Adrenal gland (tissue), 12 donors: Measurements from ENCODE around the gene TAF6. TPM values are rescaled to one million over a fixed set of nuclear protein-coding genes. Genes with fewer than 3 reads are reported as not detected.
A peak's percentile ranks its signal among the peaks of the same experiment; 100 is the strongest.

Source experiments
- DNase-seq, 7 donors: peaks; one replicate each; pipeline ENCODE4 v3.0.0-alpha.2; 2019 to 2020
- H3K27ac ChIP-seq, 5 donors: fragments of 200-600 bp; sonication (generic) in 4 of 5; 1 replicate in 3 of 5; 2 replicates in 2 of 5; pipeline versions ENCODE4 v1.5.1 to v1.8.0; 2016 to 2020; ENCODE audit warnings: mild to moderate bottlenecking in 1 of 5
- H3K27me3 ChIP-seq: fragments of 200-600 bp; 2 replicates; pipeline ENCODE4 v1.8.0; 2021
- H3K36me3 ChIP-seq, 2 donors: fragments of 200-600 bp; replicated peaks in 1 of 2; 1 replicate in 1 of 2; 2 replicates in 1 of 2; pipeline versions ENCODE4 v1.5.1 to v1.8.0; 2018 to 2022
- H3K4me1 ChIP-seq, 2 donors: fragments of 200-600 bp; replicated peaks in 1 of 2; 1 replicate in 1 of 2; 2 replicates in 1 of 2; pipeline versions ENCODE4 v1.5.1 to v1.8.0; 2018 to 2021
- H3K4me3 ChIP-seq, 4 donors: fragments of 200-600 bp; sonication (generic) in 3 of 4; one replicate each; pipeline ENCODE4 v1.5.1; 2016 to 2018
- H3K9me3 ChIP-seq, 3 donors: fragments of 200-600 bp; sonication (generic) in 1 of 3; replicated peaks in 1 of 3; 1 replicate in 2 of 3; 2 replicates in 1 of 3; pipeline versions ENCODE4 v1.5.1 to v1.8.0; 2016 to 2021
- CTCF ChIP-seq, 6 experiments: fragments of 450-650 bp in 4 of 6; fragments of 200-600 bp in 2 of 6; sonication (generic) in 1 of 6; IDR thresholded peaks; 1 replicate in 5 of 6; 2 replicates in 1 of 6; pipeline versions ENCODE4 v1.5.1 to v1.8.0; 2016 to 2021; ENCODE audit warnings: antibody characterized with exemption in 6 of 6, mild to moderate bottlenecking in 2 of 6, moderate library complexity in 1 of 6
- POLR2A ChIP-seq, 2 donors: fragments of 450-650 bp; IDR thresholded peaks; one replicate each; pipeline ENCODE4 v1.6.1; 2017; ENCODE audit warnings: antibody characterized with exemption in 2 of 2, mild to moderate bottlenecking in 2 of 2, moderate library complexity in 1 of 2
- WGBS, 4 donors: extraction: QIAGEN DNeasy Blood & Tissue Kit in 2 of 4; methylation state at CpG; one replicate each; pipeline versions ENCODE4 v1.1.5 to v1.1.7; 2013 to 2017; 5-methylcytosine and 5-hydroxymethylcytosine counted together
- intact Hi-C, 2 donors: fragments of 100-400 bp; cut with DNase I; formaldehyde crosslinking; loops; one replicate each; pipeline versions ENCODE4 v1.14.1 to v1.15.0; 2022 to 2023
- polyA plus RNA-seq, 3 donors: library from polyadenylated mRNA; stranded (reverse); fragments of 200-250 nt in 2 of 3; fragments of 350-450 nt in 1 of 3; fragmentation: Illumina TruSeq in 1 of 3; extraction: RNeasy Lipid Tissue Mini Kit (QIAGEN cat#74804) in 1 of 3; gene quantifications; one replicate each; pipeline ENCODE4 v1.2.3, GENCODE V29; 2013 to 2014
- total RNA-seq, 9 donors: library from RNA; depleted of rRNA in 4 of 9; stranded (reverse); fragments of >200 nt in 4 of 9; fragments of 120-200 nt in 1 of 9; fragmentation: NEBNext Ultra II Directional in 1 of 9; extraction: Animal tissue kit (Norgen Biotek cat#: 25700) in 1 of 9; gene quantifications; one replicate each; pipeline versions ENCODE4 v1.1.0 to v1.2.4, GENCODE V29; 2013 to 2023
- donor health status: healthy with polysubstance abuse.
- donor health status: Bipolar disorder and iron deficiency.
- donor health status: DM: yes; HTN: yes; CAD: no.
- donor health status: DM: no; HTN: no; CAD: no.
- donor health status: DM: no; HTN: no; CAD: no.
- donor health status: DM: yes; HTN: yes; CAD: no.

TAF6 gene
- total and polyA plus RNA-seq, 12 donors, result 16.0 to 141 (median 68.7) TPM

GRCh38 chr7:100100420-100101015 lies 18.6 kb downstream of the TAF6 start:
- no peak for TF ChIP-seq CTCF (IDR thresholded peaks at IDR 0.05)
- TF ChIP-seq POLR2A (IDR thresholded peaks at IDR 0.05), result no peak
- WGBS, 4 donors, result 0 to 1% (median 0%) methylated on average over 22 to 61 of the region's 61 CpGs
- H3K4me1 ChIP-seq, result peaks cover 13 to 14% of the 10 kb centered on the region in 2 donors
- H3K4me3 ChIP-seq, result peak overlapping the region; percentile 61 to 89 (median 72)
- peak overlapping the region; percentile 53 to 87 (median 77) for H3K27ac ChIP-seq
- intact Hi-C loops, result no loop called here
- H3K9me3 ChIP-seq, result no peaks in the 10 kb centered on the region
- DNase-seq, result peak; percentile 92 to 97 (median 95)
- no peaks in the 10 kb centered on the region for H3K27me3 ChIP-seq
- peaks cover 0 to 45% of the 10 kb centered on the region in 2 donors for H3K36me3 ChIP-seq

GRCh38 chr7:100099452-100099851 lies 19.7 kb downstream of the TAF6 start:
- intact Hi-C loops, result no loop called here
- H3K36me3 ChIP-seq, result peaks cover 0 to 55% of the 10 kb centered on the region in 2 donors
- WGBS, 4 donors, result 58 to 67% (median 64%) methylated on average over 12 of the region's 12 CpGs
- peaks cover 13 to 14% of the 10 kb centered on the region in 2 donors for H3K4me1 ChIP-seq
- no peak for DNase-seq
- peak overlapping the region in 1 of 5 donors; percentile 85 for H3K27ac ChIP-seq
- no peak for TF ChIP-seq CTCF (IDR thresholded peaks at IDR 0.05)
- TF ChIP-seq POLR2A (IDR thresholded peaks at IDR 0.05), result no peak
- H3K27me3 ChIP-seq, result no peaks in the 10 kb centered on the region
- H3K9me3 ChIP-seq, result no peaks in the 10 kb centered on the region
- H3K4me3 ChIP-seq, result peak overlapping the region in 1 of 4 donors; percentile 75

- no peaks in the 10 kb centered on the region for H3K9me3 ChIP-seq
- TF ChIP-seq POLR2A (IDR thresholded peaks at IDR 0.05) (no peak), CTCF (IDR thresholded peaks at IDR 0.05) (no peak)
- no peak overlapping the region for H3K4me3 ChIP-seq
- 78 to 92% (median 84%) methylated on average over 9 to 10 of the region's 10 CpGs for WGBS, 4 donors
- peaks cover 0 to 57% of the 10 kb centered on the region in 2 donors for H3K36me3 ChIP-seq
- H3K27me3 ChIP-seq, result no peaks in the 10 kb centered on the region
- peaks cover 13 to 14% of the 10 kb centered on the region in 2 donors for H3K4me1 ChIP-seq
- H3K27ac ChIP-seq, result no peak overlapping the region
- DNase-seq, result no peak
- intact Hi-C loops, result no loop called here
These were observed 20.2 kb downstream of the TAF6 start for GRCh38 chr7:100098913-100099312.

GRCh38 chr7:100095704-100096103 lies 23.5 kb downstream of the TAF6 start:
- TF ChIP-seq POLR2A (IDR thresholded peaks at IDR 0.05), result no peak
- no peak for TF ChIP-seq CTCF (IDR thresholded peaks at IDR 0.05)
- Histone ChIP-seq H3K4me3 (no peak overlapping the region), H3K4me1 (peaks cover 8 to 9% of the 10 kb centered on the region in 2 donors), H3K9me3 (no peaks in the 10 kb centered on the region), H3K27ac (no peak overlapping the region), H3K36me3 (peaks cover 0 to 87% of the 10 kb centered on the region in 2 donors), H3K27me3 (no peaks in the 10 kb centered on the region)
- intact Hi-C loops, result no loop called here
- WGBS, 4 donors, result 82 to 89% (median 88%) methylated on average over 12 to 17 of the region's 17 CpGs
- DNase-seq, result no peak
